Femur (tissue), 1 donor: Measurements from ENCODE around the gene CNTNAP4.

Experiments
- DNase-seq: peaks from one replicate; pipeline ENCODE4 v3.0.0-alpha.2; 2017

The CNTNAP4 gene

DNA sequence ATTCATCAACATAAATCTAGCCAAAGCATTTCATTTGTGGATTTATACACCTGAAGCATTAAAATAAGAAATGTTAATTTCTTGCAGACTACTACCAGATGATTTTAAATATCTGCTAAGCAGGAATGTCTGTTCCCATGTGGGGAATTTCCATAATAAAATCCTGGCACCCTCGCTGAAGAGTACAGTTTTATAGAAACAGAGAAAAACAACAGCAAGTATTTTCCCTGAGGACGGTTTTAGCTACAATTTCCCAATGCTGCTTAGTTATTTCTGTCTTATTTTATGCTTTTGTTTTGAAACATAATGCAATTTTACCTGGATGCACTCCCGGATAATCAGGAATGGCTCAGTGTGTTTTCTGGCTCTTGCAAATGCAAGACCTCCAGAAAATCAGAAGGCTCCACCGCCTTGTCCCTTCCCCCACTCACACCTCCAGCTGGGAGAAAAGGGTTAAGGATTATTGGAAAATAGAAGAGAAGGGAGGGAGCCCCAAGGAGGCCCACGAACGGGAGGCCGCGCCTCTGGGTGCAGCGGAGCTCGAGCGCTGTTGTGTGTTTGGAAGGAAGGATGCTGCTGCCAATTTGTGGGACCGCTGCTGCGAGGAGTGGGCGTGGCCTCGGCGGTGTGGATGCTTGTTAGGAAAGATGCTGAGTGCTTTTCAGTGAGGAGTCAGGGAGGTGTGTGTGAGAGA is at the start of gene CNTNAP4:
Gene CNTNAP4, plus strand, starts transcription at position 657 of the 694 bp plus-strand sequence. CDS start 262 bp downstream, outside the sequence.
- DNase-seq = peak; percentile 85

DNA sequence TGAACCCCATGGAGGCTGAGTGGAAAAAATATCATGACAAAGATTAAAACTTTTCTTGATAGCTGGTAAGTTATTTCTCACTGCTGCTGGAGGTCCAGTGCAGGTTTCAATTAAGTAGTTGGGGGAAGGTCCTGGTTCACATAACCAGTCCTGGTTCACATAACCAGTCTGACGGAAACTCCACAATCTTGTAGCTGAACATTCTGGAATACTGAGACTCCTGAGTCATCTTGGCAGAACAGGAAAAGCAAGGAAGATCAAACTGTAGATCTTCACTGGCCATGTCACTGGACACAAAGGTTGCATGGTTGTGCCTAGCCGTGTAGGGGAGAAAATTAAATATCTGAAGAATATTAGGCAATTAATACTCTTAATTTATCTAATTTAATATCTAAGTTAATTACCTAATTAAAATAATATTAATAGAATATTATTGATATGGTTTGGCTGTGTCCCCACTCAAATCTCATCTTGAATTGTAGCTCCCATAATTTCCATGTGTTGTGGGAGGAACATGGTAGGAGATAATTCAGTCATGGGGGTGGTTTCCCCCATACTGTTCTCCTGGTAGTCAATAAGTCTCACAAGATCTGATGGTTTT is 48.6 kb upstream of the CNTNAP4 start:
- no peak for DNase-seq

DNA sequence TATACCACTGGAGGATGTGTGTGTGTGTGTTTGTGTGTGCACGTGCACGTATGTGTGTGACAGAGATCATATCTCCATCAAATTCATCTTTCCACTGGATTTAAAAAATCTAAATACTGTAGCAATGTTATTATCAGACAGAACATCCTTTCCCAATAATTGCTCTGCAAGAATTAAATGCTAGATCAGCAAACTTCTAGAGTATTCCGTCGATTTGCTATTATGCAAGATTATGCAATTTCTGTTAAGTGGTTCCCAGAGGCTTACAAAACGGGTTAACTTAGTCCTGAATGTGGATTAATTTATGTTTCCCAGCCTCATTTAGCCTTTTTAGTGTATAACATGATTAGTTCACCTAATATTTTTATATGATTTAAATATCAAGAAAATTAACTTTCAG is 44.5 kb upstream of the CNTNAP4 start:
- no peak for DNase-seq

DNA sequence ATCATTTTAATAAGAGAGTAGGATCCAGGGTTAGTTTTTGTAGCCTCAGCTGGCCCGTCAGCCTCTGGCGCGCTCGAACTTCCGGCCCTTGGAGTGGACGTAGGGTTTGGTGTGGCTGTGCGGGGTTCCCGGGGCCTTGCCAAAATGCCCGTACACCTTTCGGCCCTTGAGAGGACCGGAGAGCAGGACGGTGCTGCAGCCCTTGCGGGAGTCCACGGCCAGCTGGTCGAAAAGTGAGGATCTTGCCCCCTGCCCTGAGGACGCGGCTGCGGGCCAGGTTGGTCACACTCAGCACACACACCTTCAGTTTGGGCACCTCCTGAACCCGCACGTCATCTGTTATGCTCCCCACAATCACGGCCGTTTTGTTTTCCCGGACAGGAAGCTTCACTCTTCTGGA is 42.2 kb upstream of the CNTNAP4 start:
- DNase-seq = no peak

DNA sequence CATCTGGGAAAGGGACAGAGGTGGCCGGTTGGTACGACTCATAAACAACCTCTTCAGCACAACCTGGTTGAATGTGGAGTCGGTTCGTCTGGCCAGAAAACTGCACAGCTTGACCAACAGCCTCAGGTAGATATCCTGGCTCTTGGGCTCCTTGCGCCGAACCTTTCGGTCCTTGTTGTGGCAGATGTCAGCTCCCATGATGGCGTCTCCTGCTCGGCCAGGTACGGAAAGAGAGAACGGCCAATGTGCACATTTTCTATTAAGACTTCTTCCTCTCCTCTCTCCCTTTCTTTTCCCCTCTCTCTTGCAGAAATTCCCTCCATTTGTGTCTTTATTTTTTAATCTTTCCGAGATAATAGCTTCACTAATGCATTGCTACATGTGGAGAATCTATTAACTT is 41.8 kb upstream of the CNTNAP4 start:
- DNase-seq = no peak

DNA sequence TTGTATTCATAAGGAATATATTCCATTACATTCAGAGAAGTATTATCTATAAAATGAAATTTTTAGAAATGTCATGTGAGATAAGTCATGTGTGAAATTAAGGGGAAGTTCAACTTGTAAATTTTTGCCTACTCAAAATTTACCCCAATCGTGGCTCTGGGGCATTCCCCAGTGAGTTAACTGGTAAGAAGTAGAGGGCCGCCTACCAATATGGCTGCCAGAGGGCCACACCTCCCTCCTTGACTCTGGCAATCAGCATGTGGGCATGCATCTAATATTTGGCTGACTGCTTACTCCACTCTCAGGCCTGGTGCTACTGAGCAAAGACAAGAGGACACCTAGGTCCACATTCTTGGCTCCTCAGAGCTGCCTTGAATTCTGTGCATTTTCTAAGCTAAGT is 39.7 kb upstream of the CNTNAP4 start:
- no peak for DNase-seq

DNA sequence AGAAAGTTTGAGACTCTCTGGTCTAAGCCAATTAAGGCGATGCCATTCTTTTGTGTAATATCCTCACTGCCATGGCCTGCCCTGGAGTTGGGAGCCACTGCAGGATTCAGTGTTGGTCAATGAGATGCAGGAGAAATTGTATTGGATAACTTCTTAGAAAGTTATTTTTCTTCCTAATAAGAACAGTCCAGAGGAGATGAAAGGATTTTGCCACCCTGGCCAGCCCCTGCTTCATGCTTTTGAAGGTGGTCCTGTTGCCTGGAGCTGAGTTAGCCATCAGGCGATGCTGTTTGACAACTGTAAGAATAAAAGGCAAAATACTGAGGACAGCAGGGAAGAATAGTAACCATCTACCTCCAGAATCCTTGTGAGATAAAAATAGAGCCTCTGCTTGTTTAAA is 35.4 kb upstream of the CNTNAP4 start:
- no peak for DNase-seq

DNA sequence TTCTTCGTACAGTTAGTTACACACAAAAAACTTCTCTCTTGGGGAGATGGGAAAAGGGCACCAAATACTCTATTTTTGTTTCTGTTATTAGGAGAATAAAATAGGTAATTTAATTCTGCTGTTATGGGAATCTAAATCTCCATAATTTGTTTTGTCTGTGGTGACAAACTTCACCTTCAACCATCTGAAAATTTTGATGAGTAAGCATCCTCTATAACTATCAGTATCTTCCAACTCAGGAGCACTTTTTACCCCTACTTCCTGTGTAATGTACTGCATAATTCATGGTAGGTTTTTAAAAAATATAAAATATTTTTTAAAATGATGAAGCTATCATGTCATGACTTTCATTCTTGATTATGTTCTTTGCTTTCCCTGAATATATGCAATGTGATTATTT is 33.6 kb upstream of the CNTNAP4 start:
- DNase-seq = no peak

DNA sequence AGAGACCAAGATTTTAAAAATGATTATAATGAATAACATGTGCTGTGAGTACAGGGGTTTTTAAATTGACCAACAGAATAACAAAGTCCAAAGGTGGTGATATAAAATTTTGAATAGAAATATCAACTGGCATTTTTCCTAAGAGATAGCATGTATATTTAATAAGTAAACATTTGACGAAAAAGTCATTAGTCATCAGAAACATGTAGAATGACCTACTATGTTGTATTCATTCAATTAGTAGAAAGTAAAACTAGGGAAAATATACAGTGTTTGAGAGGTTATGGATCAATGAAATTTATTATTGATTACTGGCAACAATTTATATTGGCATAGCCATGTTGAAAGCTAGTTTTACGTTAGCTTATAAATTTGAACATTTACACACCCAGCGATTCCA is 30.6 kb upstream of the CNTNAP4 start:
- DNase-seq = no peak

DNA sequence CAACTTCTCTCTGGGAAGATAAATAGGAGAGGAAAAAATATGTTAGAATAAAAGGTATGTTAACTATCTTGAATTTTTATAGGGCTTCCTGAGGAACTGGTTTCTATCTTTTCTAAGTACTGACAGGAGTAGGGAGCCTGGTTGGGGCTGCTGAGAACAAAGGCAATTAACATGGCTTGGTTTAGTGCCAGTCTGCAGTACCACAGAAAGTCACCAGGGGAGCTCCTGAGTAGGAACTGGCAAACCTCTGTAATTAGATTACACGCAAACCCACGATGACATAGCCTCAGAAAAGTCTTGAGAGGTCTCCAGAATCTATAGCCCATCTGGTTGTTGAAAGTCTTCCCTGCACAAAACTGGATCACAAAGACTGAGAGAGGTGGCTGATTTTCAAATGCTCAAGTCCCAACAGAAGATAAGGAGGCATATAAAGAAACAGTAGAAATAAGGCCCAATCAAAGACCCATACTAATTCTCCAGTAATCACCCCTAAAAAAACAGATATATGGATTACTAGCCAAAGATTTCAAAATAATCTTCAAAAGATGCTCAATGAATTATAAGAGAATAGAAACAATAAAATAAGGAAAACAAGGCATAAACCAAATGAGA is 11.7 kb upstream of the CNTNAP4 start:
- no peak for DNase-seq

DNA sequence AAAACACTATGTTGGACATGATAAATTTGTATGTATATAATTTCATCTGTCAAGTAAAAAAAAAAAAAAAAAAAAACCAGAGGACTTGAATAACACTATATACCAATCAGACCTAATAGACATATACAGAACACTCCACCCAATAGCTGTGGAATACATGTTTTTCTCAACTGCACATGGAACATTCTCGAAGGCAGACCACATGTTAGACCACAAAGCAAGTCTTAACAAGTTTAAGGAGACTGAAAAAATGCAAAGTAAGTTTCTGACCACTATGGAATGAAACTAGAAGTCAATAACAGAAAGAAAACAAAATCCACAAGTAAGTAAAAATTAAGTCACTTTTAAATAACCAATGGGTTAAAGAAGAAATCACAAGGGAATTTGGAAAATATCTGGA is 8.4 kb upstream of the CNTNAP4 start:
- no peak for DNase-seq

DNA sequence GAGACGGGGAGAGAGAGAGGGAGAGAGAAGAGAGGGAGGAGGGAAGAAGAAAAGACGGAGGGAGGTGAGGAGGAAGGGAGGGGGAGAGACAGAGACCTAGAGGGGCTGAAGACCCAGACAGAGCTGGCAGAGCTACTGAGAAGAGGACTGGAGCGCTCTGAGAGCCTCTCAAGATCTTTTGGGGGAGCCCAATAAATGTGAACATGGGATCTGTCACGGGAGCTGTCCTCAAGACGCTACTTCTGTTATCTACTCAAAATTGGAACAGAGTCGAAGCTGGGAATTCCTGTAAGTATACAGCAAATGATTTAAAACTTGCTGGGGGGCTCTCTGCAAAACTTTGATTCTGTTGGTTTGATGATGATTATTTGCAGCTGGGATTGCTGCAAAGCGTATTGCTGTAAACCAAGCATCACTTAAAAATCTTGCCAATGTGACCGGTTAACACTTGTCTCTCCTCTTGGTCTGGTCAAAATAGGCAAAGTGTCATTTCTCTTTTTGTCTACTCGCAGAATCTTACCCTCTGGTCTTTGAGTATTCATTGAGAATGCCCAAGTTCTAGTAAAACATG is 344 bp downstream of the CNTNAP4 start:
- DNase-seq = no peak

DNA sequence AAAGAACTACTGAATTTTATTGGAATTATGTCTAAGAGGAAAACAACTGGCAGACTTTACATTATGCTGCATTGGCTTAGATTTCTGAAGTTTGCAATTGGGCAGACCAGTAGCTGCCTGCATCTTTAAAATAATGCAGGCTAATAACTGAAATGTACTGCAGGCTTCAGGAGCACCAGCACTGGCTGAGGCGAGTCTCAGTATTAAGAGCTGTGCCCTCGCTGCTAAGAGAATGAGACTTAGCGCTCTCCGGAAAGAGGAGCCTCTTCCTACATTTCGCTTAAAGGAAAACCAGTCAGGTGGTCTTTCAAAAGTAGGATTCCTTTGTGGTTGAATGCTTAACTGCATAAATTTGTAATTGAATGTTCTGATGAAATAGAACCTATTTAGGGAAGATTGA is 885 bp downstream of the CNTNAP4 start:
- no peak for DNase-seq

DNA sequence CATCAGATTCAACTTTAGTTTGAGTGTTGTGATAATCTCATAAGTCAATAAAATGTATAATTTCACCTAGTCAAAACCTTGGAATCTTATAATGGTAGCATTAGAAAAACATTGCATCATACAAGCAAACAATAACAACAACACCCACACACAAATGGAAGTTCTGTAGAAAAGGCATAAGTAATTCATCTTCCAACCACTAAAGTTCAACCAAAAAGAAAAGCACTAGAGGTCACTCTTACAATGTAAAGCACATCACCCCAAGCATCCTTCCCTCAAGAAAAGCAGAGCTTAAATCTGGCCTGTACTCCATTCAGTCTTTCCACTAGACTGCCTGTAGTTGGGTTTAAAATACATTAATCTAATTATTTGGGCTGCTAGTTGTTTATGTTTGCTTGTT is 1.8 kb downstream of the CNTNAP4 start:
- no peak for DNase-seq

DNA sequence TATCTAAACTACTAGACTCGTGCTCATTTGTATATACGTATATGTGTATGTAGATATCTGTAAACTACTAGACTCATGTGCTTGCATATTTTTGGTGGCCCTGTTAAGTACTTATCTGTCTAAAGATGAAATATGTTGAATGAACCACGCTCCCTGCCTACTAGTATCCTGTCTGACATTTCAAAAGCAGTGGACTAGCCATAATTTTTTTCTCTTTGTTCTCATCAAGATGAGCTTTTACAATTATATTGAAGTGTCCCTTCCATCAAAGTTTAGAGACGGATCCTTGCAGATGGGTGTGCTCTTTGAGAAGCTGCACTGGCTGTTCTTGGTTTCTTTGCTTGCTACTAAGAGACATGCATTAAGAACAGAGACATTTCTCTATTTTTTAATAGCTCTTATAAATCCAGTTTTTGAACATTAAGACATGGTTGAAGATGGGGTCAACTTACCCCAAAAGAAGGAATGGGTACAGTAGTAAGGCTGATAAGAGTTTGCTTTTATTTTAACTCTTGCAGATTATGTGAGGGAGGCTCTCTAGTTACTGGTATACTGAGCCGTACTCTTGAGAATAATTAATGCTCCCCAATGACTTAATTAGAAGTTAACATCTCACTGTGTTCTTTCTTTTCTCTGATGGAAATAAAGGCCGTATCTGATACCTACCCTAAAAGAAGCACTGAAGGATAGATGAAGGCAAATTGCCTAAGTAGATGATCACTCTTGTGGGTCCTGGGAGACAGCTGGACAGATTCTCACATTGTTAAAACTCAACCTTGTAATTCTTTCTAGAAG is 3.4 kb downstream of the CNTNAP4 start:
- DNase-seq = no peak

DNA sequence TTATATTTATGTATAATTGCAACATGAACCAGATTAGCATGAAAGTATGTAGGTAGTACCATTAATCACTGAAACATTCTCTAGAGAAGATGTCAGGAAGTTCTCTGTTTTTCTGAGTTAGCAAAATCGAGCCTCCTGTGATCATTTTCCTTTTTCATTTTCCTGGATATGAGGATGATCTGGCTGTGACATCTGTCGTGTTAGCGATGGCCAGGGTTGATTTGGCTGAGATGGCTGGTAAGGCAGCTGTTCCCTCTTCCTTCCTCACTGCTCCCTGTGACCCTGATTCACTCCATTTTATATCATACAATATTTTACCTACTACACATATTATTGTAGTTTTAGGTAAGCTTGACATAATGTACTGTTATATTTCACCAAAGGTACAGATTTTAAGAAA is 10.3 kb downstream of the CNTNAP4 start:
- DNase-seq = no peak

DNA sequence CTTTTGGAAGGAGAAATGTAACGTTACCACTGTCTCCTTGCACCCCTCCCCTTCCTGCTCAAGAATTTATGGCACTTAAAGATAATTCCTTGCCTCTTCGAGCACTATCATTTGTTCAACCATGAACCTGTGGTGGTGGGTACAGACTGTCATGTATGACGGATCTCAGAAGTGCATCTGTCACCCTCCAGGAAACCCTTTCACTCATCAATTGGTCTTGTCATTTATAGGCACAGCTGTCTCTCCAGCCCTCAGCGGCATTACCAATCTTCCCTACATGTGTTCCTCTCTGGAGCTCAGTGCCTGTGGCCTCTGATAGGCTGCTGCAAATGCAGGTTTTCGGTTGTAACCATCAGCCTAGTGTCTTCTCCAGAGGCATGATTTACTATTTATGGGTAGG is 15.0 kb downstream of the CNTNAP4 start:
- DNase-seq = no peak

DNA sequence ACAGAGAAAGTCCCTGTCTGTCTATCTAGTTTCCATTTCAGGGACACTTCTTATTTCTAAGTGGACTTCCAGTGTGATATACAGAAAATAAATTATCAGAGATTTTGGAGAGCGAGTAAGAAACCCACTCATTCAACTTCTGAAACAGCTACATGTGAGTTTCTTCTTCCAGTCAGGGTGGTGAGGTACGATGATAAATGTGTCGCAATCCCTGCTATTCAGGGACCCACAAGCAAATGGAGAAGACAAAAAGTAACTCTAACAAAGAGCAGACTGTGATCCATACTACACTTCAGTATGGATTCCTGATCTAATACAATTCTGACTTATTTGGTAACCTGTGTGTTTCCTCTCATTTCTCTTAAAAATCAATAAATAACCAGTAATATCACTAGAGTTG is 16.8 kb downstream of the CNTNAP4 start:
- no peak for DNase-seq

DNA sequence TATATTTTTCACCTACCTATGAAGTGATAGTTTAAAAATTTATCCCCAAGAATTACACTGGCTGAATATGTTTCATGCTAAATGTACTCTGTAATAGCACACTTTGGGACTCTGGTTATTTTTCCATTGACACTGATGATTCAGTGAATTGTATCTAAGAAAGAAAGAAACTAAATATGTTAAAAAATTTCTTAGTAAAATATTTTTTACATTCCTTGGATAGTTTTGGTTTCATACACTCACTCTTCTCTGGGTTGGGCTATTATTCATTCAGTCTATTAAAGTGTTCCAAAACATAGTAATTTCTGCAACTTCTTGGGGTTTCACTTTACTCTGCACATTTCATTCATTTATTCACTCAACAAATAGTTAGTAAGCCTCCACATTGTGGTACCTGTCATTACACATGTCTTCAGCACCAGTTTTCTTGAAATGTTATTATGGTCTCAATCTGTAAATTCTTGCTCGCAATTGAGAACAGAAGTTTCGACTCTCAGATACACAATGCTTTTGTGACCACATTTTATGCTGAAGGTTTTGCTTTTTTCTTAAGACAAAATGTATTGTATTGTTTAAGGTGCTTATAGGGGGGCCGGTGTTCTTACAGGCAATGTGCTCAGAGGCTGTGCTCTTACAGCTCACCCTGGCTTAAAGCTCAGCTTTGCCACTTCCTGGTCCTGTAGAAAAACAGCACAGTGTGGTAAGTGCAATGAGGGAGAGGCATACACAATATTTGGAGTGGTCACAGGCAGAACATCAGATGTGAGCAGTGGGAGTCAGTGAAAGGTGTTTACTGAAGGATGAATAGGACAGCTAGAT is 17.4 kb downstream of the CNTNAP4 start:
- no peak for DNase-seq

DNA sequence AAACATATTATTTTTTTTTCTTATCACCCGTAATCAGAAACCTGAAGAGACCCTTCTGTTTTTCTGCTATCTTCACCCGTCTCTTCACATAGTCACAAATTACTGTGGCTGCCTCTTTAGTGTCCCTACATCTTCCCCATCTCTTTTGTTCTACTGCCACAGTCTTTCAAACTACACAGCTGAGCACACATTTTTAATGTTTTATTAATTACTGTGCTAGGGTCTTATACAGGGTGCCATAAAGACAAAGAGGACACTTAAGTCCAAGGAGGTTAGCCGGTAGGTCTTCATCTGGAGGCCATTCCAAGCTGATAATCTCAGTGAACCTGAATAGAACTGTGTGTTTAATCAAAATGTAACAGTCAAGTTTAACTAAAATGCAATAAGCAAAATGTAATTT is 20.7 kb downstream of the CNTNAP4 start:
- no peak for DNase-seq

DNA sequence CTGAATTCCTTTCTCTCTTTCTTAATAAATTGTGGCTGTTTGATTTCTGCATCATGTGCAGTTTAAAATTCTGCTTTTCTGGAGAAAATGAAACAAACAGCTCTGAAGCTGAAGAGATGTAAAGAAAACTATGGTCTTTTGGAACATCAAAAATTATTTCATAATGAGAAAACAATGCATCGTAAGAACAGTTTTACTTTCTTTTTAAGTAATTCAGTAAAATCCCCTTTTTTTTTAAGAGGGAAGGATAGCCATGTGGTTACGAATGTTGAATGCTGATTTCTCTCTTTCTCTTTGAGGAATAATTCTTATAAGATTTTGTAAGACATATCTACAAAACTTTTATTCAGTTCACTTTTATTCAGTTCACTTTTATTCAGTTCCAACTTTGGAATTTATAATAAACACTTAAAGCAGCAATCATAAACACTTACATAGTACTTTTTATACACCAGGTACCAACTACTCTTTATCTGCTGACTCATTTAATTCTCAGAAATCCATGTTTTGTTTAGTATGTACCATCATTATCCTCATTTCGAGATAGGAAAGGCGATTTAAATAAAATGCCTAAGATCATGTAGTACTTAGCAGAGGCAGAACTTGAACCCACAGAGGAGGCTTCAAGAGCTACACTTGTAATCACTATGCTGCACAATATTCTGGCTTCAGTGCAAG is 26.6 kb downstream of the CNTNAP4 start:
- no peak for DNase-seq
